ENCODE measurements around the gene C1QTNF7. TPM values are rescaled to one million over a fixed set of nuclear protein-coding genes. Genes with fewer than 3 reads are reported as not detected.

Gene C1QTNF7
- polyA plus RNA-seq, 3 donors, result 19.0 to 22.8 (median 20.4) TPM

- DNase-seq, result no peak
Measured at GRCh38 chr4:15405018-15405417, 22.8 kb upstream of the C1QTNF7 start.

- DNase-seq, result no peak
Measured at GRCh38 chr4:15410750-15411149, 17.1 kb upstream of the C1QTNF7 start.

- DNase-seq, result no peak
Measured at GRCh38 chr4:15412461-15412860, 15.4 kb upstream of the C1QTNF7 start.

GRCh38 chr4:15413010-15413622 lies 14.7 kb upstream of the C1QTNF7 start:
- no peak for DNase-seq

- no peak for DNase-seq
Measured at GRCh38 chr4:15413623-15414019, 14.2 kb upstream of the C1QTNF7 start.

- DNase-seq, result no peak
Measured at GRCh38 chr4:15414551-15415091, 13.2 kb upstream of the C1QTNF7 start.

GRCh38 chr4:15416357-15417232 lies 11.2 kb upstream of the C1QTNF7 start:
- no peak for DNase-seq

- DNase-seq, result no peak
Measured at GRCh38 chr4:15417233-15417660, 10.6 kb upstream of the C1QTNF7 start.

GRCh38 chr4:15418956-15419355 lies 8.9 kb upstream of the C1QTNF7 start:
- DNase-seq, result no peak

GRCh38 chr4:15420642-15421041 lies 7.2 kb upstream of the C1QTNF7 start:
- DNase-seq, result no peak

- no peak for DNase-seq
Measured at GRCh38 chr4:15423285-15423711, 4.5 kb upstream of the C1QTNF7 start.

GRCh38 chr4:15425520-15425919 lies 2.3 kb upstream of the C1QTNF7 start:
- no peak for DNase-seq

- no peak for DNase-seq
Measured at GRCh38 chr4:15427161-15427560, 672 bp upstream of the C1QTNF7 start.

GRCh38 chr4:15428611-15429010 lies 778 bp downstream of the C1QTNF7 start:
- no peak for DNase-seq

- no peak for DNase-seq
Measured at GRCh38 chr4:15434091-15434490, 6.3 kb downstream of the C1QTNF7 start.

GRCh38 chr4:15434676-15435075 lies 6.8 kb downstream of the C1QTNF7 start:
- no peak for DNase-seq

GRCh38 chr4:15436513-15436912 lies 8.7 kb downstream of the C1QTNF7 start:
- DNase-seq, result peak; percentile 48

- no peak for DNase-seq
Measured at GRCh38 chr4:15438939-15439524, 11.2 kb downstream of the C1QTNF7 start.

GRCh38 chr4:15443371-15444160 lies 15.7 kb downstream of the C1QTNF7 start:
- DNase-seq, result no peak

GRCh38 chr4:15444276-15444675 lies 16.4 kb downstream of the C1QTNF7 start:
- no peak for DNase-seq

GRCh38 chr4:15444879-15445547 lies 17.2 kb downstream of the C1QTNF7 start:
- no peak for DNase-seq

All from renal pelvis (tissue), 4 donors.